IMR-90 (cell line): ENCODE data around the gene LDLRAD1. TPM values are rescaled to one million over a fixed set of nuclear protein-coding genes. Genes with fewer than 3 reads are reported as not detected.

Source experiments
- ATAC-seq: fragments of 200-7000 bp; cut with Tn5 transposase; 2 replicates; pipeline ENCODE4 v1.9.1; 2020; ENCODE audit warnings: low read depth, mild to moderate bottlenecking, moderate library complexity
- BruUV-seq: library from RNA; stranded (reverse); fragments of 400-500 nt; replicated peaks from 2 replicates; lab custom pipeline; 2021; lab: Mats Ljungman, UMichigan
- CTCF ChIA-PET: fragments of 300-600 bp; formaldehyde crosslinking; extraction: SDS; loops from one replicate; lab custom pipeline; 2021; ENCODE audit warnings: antibody characterized with exemption; lab: Yijun Ruan, JAX
- POLR2A ChIA-PET: fragments of 300-600 bp; sonication (Branson Sonifier 250); formaldehyde crosslinking; loops from one replicate; lab custom pipeline; 2022; ENCODE audit warnings: antibody characterized with exemption; ENCODE audit not compliant: unreplicated experiment; lab: Charles Lee
- DNase-seq: peaks from one replicate; pipeline ENCODE4 v3.0.0; 2013
- H2AFZ ChIP-seq: replicated peaks from 2 replicates; pipeline ENCODE3; 2013; ENCODE audit warnings: low read length, mild to moderate bottlenecking; ENCODE audit not compliant: poor library complexity
- H2AK5ac ChIP-seq: 2 replicates; pipeline ENCODE4 v1.6.1; 2013; ENCODE audit warnings: low read depth, low read length, inconsistent platforms
- H2AK9ac ChIP-seq: replicated peaks from 2 replicates; pipeline ENCODE3; 2013; ENCODE audit warnings: mild to moderate bottlenecking, low read depth, low read length, moderate library complexity; ENCODE audit not compliant: poor library complexity
- H2BK120ac ChIP-seq: 2 replicates; pipeline ENCODE4 v1.6.1; 2013; ENCODE audit warnings: low read depth, low read length, inconsistent platforms
- H2BK15ac ChIP-seq: 3 replicates; pipeline ENCODE4 v1.6.1; 2013; ENCODE audit warnings: low read depth, low read length, inconsistent platforms
- H2BK20ac ChIP-seq: 2 replicates; pipeline ENCODE4 v1.6.1; 2013; ENCODE audit warnings: low read depth, mild to moderate bottlenecking, inconsistent platforms, low read length, moderate library complexity
- H2BK5ac ChIP-seq: 2 replicates; pipeline ENCODE4 v1.6.1; 2013; ENCODE audit warnings: mild to moderate bottlenecking, low read depth, low read length, inconsistent platforms; ENCODE audit not compliant: poor library complexity, severe bottlenecking
- H3K14ac ChIP-seq: replicated peaks from 2 replicates; pipeline ENCODE4 v1.6.1; 2013; ENCODE audit warnings: low read depth, low read length, inconsistent platforms
- H3K18ac ChIP-seq: 2 replicates; pipeline ENCODE4 v1.6.1; 2013; ENCODE audit warnings: low read depth, low read length, control low read depth
- H3K23ac ChIP-seq: 2 replicates; pipeline ENCODE4 v1.6.1; 2013; ENCODE audit warnings: low read depth, low read length, inconsistent platforms
- H3K27ac ChIP-seq: 2 replicates; pipeline ENCODE4 v1.5.1; 2013; ENCODE audit warnings: mild to moderate bottlenecking, control low read depth, low read length; ENCODE audit not compliant: insufficient read depth
- H3K27me3 ChIP-seq: 2 replicates; pipeline ENCODE4 v1.6.1; 2013; ENCODE audit warnings: low read length; ENCODE audit not compliant: control insufficient read depth, insufficient read depth
- H3K36me3 ChIP-seq: 2 replicates; pipeline ENCODE4 v1.6.1; 2013; ENCODE audit warnings: low read length, mixed read lengths; ENCODE audit not compliant: control insufficient read depth, insufficient read depth
- H3K4ac ChIP-seq: 2 replicates; pipeline ENCODE4 v1.6.1; 2013; ENCODE audit warnings: low read depth, low read length, inconsistent platforms
- H3K4me1 ChIP-seq: 2 replicates; pipeline ENCODE4 v1.6.1; 2013; ENCODE audit warnings: low read length, mixed read lengths; ENCODE audit not compliant: control insufficient read depth, insufficient read depth
- H3K4me2 ChIP-seq: 2 replicates; pipeline ENCODE4 v1.6.1; 2013; ENCODE audit warnings: low read depth, mild to moderate bottlenecking, control low read depth, low read length, moderate library complexity
- H3K4me3 ChIP-seq: 2 replicates; pipeline ENCODE4 v1.5.1; 2013; ENCODE audit warnings: low read depth, mild to moderate bottlenecking, control low read depth, low read length, moderate library complexity; ENCODE audit not compliant: insufficient read depth
- H3K56ac ChIP-seq: 2 replicates; pipeline ENCODE4 v1.6.1; 2013; ENCODE audit warnings: low read length, inconsistent platforms; ENCODE audit not compliant: insufficient read depth; ENCODE audit errors: extremely low read depth
- H3K79me1 ChIP-seq, 2 experiments: 2 replicates each; pipeline ENCODE4 v1.6.1; 2013; ENCODE audit warnings: low read length in 2 of 2, inconsistent platforms in 1 of 2, low read depth in 1 of 2
- H3K9ac ChIP-seq: 2 replicates; pipeline ENCODE4 v1.6.1; 2013; ENCODE audit warnings: low read depth, low read length, control low read depth
- H3K9me1 ChIP-seq: 2 replicates; pipeline ENCODE4 v1.6.1; 2013; ENCODE audit warnings: low read length, inconsistent platforms; ENCODE audit not compliant: insufficient read depth
- H3K9me3 ChIP-seq: 2 replicates; pipeline ENCODE4 v1.6.1; 2013; ENCODE audit warnings: low read length; ENCODE audit not compliant: control insufficient read depth, insufficient read depth
- H4K20me1 ChIP-seq: 2 replicates; pipeline ENCODE4 v1.6.1; 2013; ENCODE audit warnings: low read length, inconsistent platforms; ENCODE audit not compliant: insufficient read depth
- H4K5ac ChIP-seq: 2 replicates; pipeline ENCODE4 v1.6.1; 2013; ENCODE audit warnings: mild to moderate bottlenecking, low read depth, low read length, control low read depth
- H4K8ac ChIP-seq, 2 experiments: 2 replicates each; pipeline ENCODE4 v1.6.1; 2013; ENCODE audit warnings: low read depth in 2 of 2, low read length in 2 of 2, control low read depth in 1 of 2, inconsistent platforms in 1 of 2
- H4K91ac ChIP-seq: 2 replicates; pipeline ENCODE4 v1.6.1; 2013; ENCODE audit warnings: low read depth, low read length, inconsistent platforms; ENCODE audit not compliant: insufficient read depth
- FOS ChIP-seq: fragments of 150-350 bp; IDR thresholded peaks from 2 replicates; pipeline ENCODE4 v1.6.1; 2016; ENCODE audit warnings: low read depth, low read length
- MXI1 ChIP-seq: IDR thresholded peaks from 2 replicates; pipeline ENCODE4 v1.6.1; 2012; ENCODE audit warnings: low read depth, mild to moderate bottlenecking, low read length, moderate library complexity, borderline replicate concordance
- WGBS, 2 experiments: methylation state at CpG; one replicate each; pipeline versions ENCODE4 v1.1.5 to v1.1.7; 2013; ENCODE audit warnings: missing lambda C conversion rate in 2 of 2; ENCODE audit not compliant: insufficient read length in 1 of 2; ENCODE audit errors: extremely low coverage in 2 of 2; 5-methylcytosine and 5-hydroxymethylcytosine counted together
- dilution Hi-C: fragments of 300-500 bp; cut with HindIII; formaldehyde crosslinking; loops from one replicate; pipeline ENCODE4 v1.14.3; 2018; ENCODE audit warnings: low sequenced_read_pairs; ENCODE audit not compliant: unreplicated experiment
- in situ Hi-C: fragments of 300-500 bp; cut with MboI; formaldehyde crosslinking; loops from 3 replicates; pipeline ENCODE4 v1.14.3; 2019; ENCODE audit warnings: low sequenced_read_pairs, inconsistent platforms, mixed read lengths
- intact Hi-C: fragments of 100-400 bp; cut with micrococcal nuclease; formaldehyde crosslinking; loops from 2 replicates; pipeline ENCODE4 v1.10.0; 2022
- polyA plus RNA-seq, 3 experiments: library from polyadenylated mRNA; depleted of rRNA; stranded (reverse); fragments of >200 nt; gene quantifications; 2 replicates each; pipeline ENCODE4 v1.2.3, GENCODE V29; 2012; ENCODE audit warnings: low replicate concordance in 1 of 3
- total RNA-seq: library from RNA; depleted of rRNA; stranded (reverse); fragments of >200 nt; gene quantifications from 2 replicates; pipeline ENCODE4 v1.2.3, GENCODE V29; 2012

The LDLRAD1 gene
- total and polyA plus RNA-seq, 2 of the 4 experiments (the other 2 are of a cell fraction): not detected

GRCh38 chr1:53963460-53963859 lies 54.5 kb downstream of the LDLRAD1 start:
- ChIA-PET CTCF (no interaction called here), POLR2A (no interaction called here)
- H2BK5ac ChIP-seq: no peak overlapping the region
- intact Hi-C loops: no loop called here
- H3K27me3 ChIP-seq: no peaks in the 10 kb centered on the region
- H3K23ac ChIP-seq: no peak overlapping the region
- H3K56ac ChIP-seq: no peak overlapping the region
- H4K8ac ChIP-seq: no peak overlapping the region
- no peak overlapping the region for H2AK5ac ChIP-seq
- dilution Hi-C loops: no loop called here
- no peak for DNase-seq
- H3K9me1 ChIP-seq: peaks cover 8% of the 10 kb centered on the region
- no peak overlapping the region for H4K5ac ChIP-seq
- H3K18ac ChIP-seq: no peak overlapping the region
- no peak overlapping the region for H2AK9ac ChIP-seq
- H3K79me1 ChIP-seq: peaks cover 21 to 22% of the 10 kb centered on the region in 2 experiments
- no peak overlapping the region for H3K4me2 ChIP-seq
- peaks cover 7% of the 10 kb centered on the region for H3K4me1 ChIP-seq
- no peak overlapping the region for H3K27ac ChIP-seq
- H4K20me1 ChIP-seq: peaks cover 2% of the 10 kb centered on the region; the same call in 1 of the 2 replicates
- WGBS, 2 experiments: 100% methylated on average over 2 of the region's 4 CpGs
- in situ Hi-C loops: no loop called here
- H3K9me3 ChIP-seq: no peaks in the 10 kb centered on the region
- H2AFZ ChIP-seq: no peak overlapping the region
- H3K14ac ChIP-seq: no peak overlapping the region
- H2BK120ac ChIP-seq: no peak overlapping the region
- no peak overlapping the region for H3K9ac ChIP-seq
- no peak overlapping the region for H2BK15ac ChIP-seq
- peaks cover 45% of the 10 kb centered on the region for H3K36me3 ChIP-seq
- no peak overlapping the region for H4K91ac ChIP-seq
- no peak overlapping the region for H3K4ac ChIP-seq
- H2BK20ac ChIP-seq: no peak overlapping the region
- BruUV-seq: no TSS peak
- TF ChIP-seq MXI1: no peak
- no peak for TF ChIP-seq FOS
- no peak overlapping the region for H3K4me3 ChIP-seq
- ATAC-seq: no peak
